Stromal cell of bone marrow (primary cell): Measurements from ENCODE around the gene CARS1.

ENCODE experiments used
- DNase-seq: peaks from one replicate; pipeline ENCODE4 v3.0.0-alpha.2; 2012; ENCODE audit warnings: low read depth

The CARS1 gene

DNA sequence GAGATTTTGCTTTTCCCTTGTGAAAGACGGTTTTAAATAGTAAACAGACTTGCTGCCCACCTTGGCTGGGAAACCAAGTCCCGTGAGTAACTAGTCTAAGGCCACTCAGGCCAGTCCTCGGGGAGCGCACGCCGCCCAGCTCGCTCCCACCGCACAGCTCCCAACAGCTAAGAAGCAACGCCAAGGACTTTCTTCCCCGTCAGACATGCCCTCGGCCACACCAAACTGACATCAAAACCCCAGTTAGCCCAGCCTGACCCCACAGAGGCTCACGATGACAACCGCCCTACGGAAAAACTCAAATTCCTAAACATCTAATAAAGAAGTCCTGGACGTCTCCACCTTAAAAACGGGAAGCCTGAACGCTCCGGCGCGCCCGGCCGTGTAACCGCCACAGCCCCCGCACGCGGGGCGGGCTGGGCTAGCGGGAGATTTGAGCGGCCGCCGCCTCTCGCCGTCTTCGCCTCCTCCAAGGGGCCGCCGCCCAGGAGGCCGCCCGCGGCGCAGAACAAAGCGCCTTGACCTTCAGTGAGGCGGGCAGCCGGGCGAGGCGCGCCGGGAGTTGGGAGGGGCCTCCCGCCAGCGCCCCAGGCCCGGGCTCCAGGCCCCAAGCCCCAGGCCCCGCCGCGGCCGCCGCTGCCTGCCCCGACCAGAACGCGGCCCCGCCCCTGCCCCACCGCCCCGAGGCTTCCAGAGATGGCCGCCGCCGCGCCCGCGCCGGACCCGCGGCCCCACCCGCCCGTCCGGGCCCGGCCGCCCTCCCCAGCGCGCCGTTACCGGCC is 65.6 kb downstream of the CARS1 start:
- DNase-seq, result peak; percentile 27

DNA sequence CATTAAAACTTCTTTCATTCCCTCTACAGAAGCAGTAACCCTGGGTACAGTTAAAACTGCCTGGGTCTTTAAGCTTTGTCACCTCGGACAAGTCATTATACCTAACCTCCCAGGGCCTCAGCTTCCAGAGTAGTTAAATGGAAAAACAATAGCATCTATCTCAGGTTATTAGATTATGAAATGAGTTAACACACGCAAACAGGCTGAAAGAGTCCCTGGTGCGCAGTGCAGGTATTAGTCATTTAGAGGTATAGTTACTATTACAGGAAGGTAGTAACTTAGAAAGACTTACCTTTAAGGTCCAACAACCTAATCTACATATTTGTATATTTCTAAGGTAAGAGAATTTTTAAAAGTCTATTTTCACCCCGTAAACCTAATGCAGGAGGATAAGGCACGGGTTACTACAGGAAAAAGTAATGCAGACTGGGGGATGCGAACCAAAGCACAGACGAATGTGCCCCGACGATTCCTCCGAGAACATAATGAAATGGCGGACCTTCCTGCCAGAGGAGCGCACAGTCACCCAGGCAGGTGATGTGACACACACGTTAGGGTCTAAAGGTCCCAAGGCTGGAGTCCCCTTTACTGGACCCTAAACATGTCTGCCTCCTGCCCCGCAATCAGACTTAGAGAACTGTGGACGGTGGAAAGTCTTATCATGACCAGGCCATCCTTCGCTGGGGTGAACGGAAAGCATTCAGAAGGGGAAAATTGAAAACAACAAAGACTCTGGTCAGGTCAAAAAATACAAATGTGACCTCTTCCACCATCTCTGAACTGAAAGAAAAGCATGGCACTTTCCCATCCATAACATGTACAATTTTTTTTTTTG is 66.4 kb downstream of the CARS1 start:
- DNase-seq, result no peak

DNA sequence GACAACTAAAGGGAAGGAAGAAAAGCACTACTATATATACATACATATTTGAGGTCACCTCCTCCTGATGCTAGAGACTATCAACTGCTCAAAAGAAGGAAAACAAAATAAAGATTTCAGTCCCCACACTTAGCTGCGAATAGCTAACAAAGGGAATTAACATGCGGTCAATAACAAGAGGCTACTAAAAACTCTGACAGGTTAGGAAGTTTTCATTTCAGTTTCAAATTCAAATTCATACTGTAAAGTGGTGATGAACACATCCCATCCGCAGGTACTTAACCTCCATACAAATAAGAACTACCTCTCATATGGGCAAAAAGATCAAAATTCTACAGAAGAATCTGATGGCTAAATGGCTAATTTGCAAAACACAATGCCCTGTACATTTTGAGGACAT is 67.7 kb downstream of the CARS1 start:
- no peak for DNase-seq

DNA sequence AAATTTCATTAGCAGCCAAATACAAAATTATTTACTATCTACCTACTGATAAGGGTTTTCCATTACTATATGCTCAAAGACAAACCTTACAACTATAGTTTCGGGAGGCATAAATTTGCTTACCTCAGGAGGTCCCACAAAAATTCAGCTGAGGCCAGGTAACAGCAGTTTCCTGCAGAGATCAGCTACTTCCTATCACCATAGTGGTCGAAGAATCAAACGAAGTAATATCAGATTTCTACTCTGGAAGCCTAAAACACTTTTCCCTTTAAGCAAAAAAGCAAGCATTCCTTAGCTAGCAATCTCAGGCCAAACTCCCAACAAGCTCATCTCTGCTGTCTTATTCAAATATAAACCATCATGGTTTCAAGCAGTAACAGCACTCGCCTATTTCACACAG is 68.2 kb downstream of the CARS1 start:
- DNase-seq, result no peak

DNA sequence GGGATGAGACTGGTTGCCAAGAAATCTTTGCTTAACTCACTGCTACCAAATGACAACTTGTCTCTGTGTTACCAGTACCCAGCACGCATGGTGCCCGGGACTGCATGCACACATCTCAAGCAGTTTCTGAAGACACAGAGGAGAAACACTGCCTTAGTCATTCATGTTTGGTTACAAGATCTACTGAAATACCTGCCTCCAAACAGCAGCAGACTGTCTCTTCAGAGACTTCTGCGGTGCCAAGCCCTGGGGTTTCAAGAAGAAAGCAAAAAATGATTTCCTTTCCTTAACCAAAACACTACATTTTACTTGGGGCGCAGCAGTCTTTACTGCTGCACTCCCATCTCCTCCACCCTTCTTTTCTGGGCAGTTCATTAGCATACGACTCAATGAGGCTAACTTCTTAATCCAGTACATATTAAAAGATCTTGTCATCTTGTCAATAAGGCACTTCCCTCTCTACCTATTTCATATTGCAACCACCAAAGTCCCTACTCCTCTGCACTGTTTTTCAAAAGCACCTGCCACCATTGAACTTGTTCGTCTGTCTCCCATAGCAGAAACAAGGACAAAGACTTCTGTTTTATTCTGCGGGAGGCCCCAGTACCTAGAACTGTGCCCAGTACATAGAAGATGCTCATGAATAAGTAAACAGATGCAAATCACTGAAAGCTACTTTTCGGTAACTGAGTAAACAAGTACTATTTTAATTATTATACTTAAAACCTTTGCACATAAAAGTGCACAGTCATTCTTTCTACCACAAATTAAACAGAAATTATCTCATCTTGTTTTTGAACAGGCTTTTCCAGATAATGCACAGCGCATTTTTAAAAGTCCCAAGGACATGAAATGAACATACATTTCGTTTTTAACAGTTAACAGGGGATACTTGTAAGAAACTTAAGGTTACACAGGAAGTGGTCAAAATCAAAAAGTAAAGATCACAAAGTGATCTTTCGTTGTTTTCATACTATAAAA is 69.1 kb downstream of the CARS1 start:
- DNase-seq, result no peak

DNA sequence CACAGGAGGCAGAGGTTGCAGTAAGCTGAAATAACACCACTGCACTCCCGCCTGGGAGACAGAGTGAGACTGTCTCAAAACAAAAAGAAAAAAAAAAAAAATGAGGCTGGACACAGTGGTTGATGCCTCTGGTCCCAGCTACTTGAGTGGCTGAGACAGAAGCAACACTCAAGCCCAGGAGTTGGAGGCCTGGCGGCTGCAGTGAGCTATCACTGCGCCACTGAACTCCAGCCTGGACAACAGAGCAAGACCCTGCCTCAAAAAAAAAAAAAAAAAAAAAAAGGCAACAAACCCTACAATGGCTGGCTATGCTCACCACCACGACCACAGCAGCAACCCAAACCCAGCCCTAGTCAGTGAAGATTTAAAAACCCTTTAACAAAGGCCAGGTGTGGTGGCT is 73.3 kb downstream of the CARS1 start:
- no peak for DNase-seq

DNA sequence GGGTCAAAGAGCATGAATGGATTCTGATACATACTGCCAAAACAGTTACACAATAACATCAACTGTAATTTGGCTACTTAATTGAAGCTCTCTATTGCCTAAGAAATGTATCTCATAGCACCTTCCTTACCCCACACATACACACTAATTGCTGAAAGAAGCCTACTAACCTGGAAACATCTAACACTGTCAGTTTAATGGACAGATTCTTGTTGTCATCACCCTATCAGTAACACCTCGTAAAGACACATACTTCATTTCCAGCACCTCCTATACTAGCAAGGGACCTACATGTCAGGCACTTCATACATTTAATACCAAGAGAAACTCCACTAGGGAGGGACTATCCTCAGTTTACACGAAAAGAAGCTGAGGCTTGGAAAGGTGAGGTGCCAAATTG is 75.0 kb downstream of the CARS1 start:
- no peak for DNase-seq

DNA sequence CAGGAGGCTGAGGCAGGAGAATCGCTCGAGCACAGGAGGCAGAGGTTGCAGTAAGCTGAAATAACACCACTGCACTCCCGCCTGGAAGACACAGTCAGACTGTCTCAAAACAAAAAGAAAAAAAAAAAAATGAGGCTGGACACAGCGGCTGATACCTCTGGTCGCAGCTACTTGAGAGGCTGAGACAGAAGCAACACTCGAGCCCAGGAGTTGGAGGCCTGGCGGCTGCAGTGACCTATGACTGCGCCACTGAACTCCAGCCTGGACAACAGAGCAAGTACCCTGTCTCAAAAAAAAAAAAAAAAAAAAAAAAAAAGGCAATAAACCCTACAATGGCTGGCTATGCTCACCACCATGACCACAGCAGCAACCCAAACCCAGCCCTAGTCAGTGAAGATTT is 76.1 kb downstream of the CARS1 start:
- no peak for DNase-seq

DNA sequence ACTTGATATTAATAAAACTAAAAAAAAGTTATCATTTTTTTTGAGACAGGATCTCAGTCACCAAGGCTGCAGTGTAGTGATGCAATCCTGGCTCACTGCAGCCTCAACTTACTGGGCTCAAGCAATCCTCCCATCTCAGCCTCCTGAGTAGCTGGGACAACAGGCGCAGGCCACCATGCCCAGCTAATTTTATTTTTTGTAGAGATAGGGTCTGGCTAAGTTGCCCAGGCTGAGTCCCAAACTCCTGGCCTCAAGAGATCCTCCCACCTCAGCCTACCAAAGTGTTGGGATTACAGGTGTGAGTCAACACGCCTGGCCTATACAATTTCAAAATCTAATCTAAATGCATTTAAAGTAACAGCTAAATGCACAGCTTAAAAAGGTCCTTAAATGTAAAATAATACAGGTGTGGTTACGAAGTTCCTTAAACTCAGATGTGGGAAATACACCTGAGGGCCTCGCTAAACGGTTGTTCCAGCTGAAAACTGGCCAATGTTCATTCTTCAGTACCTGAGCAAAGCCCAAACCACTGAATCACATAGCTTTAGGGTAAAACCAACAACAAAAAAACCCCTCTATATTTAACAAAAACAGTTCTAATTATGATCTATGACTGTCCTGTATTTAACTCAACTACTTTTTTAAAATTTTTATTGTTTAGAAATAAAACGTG is 76.9 kb downstream of the CARS1 start:
- DNase-seq, result no peak

DNA sequence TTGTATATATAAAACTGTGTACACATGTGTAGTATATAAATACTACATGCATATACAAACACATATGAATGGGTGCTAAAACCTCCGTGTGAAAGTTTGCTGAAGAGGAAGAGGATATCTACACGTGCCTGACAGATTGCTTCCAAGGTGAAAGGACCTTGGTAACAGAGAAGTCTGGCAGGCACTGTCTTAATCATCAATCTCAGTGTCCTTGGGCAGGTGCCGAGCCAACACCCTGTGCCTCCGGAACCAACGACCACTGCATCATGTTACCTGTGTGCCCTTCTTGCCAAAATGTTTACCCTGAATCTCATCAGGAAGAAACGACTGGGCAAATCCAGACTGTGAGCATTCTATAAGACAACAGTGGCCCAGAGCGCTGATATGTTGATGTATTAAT is 80.1 kb downstream of the CARS1 start:
- DNase-seq, result no peak

DNA sequence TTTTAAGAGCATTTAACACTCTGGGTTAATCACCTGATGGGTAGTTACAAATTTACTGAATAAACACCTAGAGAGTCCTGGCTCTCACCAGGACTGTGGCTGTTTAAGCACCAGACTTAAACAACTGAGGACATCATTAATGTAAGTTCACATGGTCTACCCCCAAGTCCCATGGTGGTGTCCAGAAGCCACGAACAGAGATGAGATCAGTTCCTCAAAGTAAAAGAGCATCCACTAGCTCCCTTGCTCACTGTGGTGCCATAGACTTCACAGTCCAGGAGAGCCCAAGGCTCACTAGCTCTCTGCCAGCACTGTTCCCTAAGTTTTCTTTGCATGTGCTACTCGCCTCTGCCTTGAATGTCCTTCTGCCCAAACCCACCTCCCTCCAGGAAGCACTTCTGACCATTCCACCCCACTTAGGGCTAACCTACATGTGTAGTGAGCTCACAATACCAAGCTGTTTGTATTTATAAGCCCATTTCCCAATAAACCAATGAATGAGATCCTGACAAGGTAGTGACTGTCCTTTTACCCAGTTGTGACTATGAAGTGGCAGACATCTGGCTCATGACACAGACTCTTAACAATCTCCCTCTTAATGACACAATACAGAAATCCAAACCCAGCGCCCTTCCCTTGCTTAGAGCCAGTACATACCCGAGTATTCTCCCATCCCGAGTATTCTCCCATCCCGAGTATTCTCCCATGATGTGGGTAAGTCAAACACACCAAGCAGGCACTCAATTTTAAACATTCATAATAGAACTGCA is 80.7 kb downstream of the CARS1 start:
- DNase-seq, result no peak

DNA sequence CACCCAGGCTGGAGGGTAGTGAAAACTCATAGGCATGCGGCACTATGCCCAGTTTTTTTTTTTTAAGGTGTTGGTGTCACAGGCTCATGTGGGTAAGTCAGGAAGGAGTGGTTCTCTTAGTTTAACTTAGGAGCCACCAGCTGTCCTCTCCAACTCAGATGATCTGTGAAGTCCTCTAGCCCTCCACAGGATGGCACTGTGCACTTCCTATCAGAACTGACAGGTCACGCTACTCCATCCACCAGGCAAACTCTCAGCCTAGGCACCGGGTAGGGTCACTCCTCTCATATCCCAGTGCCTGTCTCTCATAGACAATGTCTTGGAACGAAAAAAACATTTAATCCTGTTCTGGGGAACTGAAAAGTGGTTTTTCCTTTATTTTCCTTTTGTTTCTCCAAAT is 81.6 kb downstream of the CARS1 start:
- DNase-seq, result no peak

DNA sequence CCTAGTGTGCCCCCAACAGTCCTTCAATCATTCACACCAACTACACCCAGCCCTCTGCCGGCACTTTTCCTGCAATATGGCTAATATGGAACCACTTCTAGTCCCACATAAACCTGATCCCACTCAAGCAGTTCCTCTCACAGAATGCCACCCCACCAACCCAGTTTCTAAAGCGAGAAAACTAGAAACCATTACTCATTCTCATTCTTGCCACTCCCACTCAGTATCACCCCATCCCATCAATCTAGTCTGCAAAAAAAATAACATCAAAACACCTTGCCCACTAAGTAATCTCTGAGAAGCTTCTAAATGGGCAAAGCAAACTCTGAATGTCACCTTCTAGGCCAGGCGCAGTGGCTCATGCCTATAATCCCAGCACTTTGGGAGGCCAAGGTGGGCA is 83.0 kb downstream of the CARS1 start:
- no peak for DNase-seq

DNA sequence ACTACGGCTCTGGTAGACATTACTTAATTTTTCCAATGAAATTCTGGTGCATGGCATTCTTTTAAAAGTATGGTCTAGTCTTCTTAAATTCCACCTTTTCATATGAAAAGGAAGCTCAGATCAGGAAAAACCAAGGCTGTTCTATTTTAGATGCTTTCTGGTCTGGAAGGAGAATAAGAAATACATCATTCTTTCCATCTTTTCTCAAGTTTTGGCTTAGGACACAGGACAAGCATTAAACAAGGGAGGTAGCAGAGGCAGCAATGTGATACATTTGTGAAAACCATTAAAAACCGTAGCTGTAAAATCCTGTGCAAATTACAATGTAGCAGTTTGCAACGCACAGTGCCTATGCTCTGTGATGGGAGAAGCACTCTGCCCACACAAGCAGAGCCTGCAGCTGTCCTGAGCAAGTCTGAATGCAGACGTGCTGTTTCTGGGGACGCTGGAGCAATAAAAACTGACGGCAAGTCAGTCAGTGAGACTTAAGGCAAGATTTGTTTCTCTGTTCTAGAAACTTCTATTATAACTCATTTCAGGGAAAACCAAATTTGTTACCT is 88.8 kb downstream of the CARS1 start:
- DNase-seq, result no peak

DNA sequence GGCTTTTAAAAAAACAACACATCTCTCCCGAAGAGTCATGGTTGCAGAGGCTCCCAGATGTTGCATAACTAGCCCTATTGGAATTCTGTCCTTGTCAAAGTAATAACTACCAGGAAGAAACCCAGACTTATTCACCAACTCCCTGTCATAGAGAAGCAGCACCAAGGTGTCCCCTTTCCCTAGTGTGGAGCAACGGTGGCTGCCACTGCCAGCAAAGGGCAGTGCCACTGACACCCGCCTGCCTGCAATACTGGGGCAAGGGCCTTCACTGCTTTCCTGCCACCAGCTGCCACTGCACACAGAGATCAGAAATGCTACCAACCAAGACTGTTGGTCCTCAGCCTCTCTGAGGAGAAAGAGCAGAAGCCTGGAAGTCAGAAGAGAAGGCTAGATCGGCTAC is 92.4 kb downstream of the CARS1 start:
- DNase-seq, result no peak

DNA sequence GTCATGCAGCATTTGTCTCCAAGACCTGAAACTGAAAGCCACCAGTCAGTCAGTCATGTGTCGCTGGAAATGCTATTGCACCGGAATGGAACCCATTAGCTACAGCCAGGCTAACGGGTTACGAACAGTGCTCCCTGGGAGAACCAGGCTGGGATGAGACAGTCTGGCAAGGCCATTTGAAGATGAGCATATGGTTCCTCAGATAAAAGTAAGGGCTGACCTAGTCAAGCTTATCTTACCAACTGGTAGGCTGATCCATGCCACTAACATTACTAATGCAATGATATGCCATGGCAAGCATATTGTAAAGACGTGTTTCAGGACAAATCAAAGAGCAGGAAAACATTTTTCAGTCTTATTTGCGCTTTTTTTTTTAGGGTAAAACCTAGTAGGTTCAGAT is 93.5 kb downstream of the CARS1 start:
- no peak for DNase-seq

DNA sequence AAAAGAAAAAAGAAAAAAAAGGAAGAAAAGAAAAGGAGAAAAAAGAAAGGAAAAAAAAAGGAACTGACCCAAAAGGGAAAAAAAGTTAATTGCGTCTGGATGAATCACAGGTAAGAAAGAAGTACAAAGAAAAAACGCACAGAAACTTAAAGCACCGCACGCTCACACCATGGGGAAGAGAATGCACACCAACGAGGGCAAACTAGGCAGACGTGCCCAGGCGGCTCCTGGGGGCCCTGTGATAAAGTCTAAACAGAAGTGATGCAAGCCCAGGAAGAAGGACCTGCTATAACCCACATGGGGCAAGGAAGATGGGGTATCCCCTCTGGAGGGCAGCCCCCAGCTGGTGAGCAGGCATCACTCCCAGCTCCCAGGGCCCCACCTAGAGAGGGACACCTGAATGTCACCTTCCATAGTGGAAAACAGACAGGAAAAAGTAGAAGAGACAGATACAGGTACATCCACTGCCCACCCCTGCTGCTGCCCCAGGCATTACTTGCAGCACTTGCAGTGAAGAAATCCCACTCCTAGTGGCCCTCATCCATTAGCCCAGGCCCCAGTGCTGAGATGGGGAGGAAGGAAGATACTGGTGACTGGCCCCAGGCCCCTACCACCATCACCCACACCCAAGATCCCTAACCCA is 94.0 kb downstream of the CARS1 start:
- DNase-seq, result no peak

DNA sequence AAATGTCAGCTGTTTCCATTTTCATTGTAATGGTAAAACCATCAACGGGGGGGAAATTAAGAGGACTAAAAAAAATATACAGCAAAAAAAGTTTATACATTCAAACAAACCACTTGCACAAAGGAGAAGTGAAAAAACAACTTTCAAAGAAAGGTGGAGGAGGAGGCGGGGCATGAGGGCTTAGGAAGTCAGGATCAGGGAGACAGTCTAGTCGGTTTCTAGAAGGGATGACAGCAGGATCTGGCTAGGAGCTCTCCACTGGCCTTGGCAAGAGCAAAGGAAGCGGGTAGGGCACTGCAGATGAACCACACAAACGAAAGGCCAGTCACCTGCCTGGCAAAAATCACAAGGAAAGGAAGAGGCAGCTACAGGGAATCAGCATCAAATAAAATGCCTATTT is 96.1 kb downstream of the CARS1 start:
- DNase-seq, result no peak

DNA sequence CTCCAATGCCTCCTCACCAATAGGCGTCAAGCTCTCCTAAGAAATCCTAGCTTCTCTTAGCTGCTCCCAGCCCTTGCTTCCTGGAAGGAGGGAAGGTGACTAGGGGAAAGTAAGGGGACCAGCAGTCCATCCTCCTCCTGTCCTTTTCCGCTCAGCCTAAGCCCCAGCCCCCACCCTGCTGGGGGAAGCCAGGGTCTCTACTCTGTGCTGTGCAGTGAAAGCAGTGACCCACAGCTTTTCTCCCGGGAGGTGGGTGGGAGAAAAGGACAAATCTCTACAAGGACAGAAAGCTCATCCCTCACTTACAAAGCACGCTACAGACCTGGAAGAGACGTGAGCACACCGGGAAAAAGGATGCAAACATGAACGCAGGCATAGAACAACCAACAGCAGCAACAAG is 97.1 kb downstream of the CARS1 start:
- no peak for DNase-seq

DNA sequence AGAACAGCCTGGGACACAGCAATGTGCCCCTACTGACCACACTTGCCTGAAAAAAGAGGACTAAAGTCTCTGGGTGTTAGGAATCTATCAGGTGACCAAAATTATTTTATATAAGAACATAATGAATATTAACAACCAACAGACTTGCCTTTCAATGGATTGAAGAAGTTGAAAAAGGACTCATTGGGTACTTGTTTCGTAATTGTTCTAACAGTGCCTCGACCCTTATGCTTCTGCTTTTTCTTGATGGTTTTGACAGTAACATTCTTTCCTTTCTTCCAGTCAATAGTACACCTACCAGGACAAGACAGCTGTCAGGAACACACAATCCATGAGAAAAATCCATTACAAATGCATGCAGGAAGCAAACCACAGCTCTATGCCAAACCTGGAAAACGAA is 99.0 kb downstream of the CARS1 start:
- no peak for DNase-seq
